Amygdala (tissue), 56 donors: Measurements from ENCODE around the gene AKR1C8.
"Not testable (repeated sequence)": the region's sequence is repeated elsewhere in the genome, so short reads cannot be mapped to it uniquely, and the experiment has no call there.

Experiments
- DNase-seq, 56 donors: peaks; one replicate each; lab custom pipeline; 2025; lab: John Stamatoyannopoulos, UW

Gene AKR1C8

GRCh38 chr10:5184987-5185775, at the start of gene AKR1C8:
AKR1C8 (minus strand) TSS chr10:5185150; CDS start chr10:5185104, 46 bp downstream.
- DNase-seq: peak in 2 of 56 donors; percentile 3 to 4

- DNase-seq: peak in 1 of 56 donors; percentile 13
These were observed 49.3 kb upstream of the AKR1C8 start for GRCh38 chr10:5234106-5234860.

GRCh38 chr10:5233324-5233723, 48.4 kb upstream of the AKR1C8 start:
- DNase-seq: no peak

- no peak for DNase-seq
These were observed 44.1 kb upstream of the AKR1C8 start for GRCh38 chr10:5229019-5229418.

- not testable (repeated sequence) for DNase-seq
These were observed 38.0 kb upstream of the AKR1C8 start for GRCh38 chr10:5222942-5223341.

- DNase-seq: no peak
These were observed 34.3 kb upstream of the AKR1C8 start for GRCh38 chr10:5219262-5219661.

GRCh38 chr10:5216801-5217200, 31.9 kb upstream of the AKR1C8 start:
- DNase-seq: no peak

- no peak for DNase-seq
These were observed 27.0 kb upstream of the AKR1C8 start for GRCh38 chr10:5211696-5212536.

- DNase-seq: not testable (repeated sequence)
These were observed 25.3 kb upstream of the AKR1C8 start for GRCh38 chr10:5210261-5210660.

- not testable (repeated sequence) for DNase-seq
These were observed 24.8 kb upstream of the AKR1C8 start for GRCh38 chr10:5209776-5210175.

- DNase-seq: no peak
These were observed 21.8 kb upstream of the AKR1C8 start for GRCh38 chr10:5206799-5207198.

GRCh38 chr10:5199398-5199797, 14.4 kb upstream of the AKR1C8 start:
- DNase-seq: no peak

- no peak for DNase-seq
These were observed 13.4 kb upstream of the AKR1C8 start for GRCh38 chr10:5198386-5198785.

GRCh38 chr10:5196702-5197113, 11.8 kb upstream of the AKR1C8 start, which contains the start of gene AKR1C4:
AKR1C4 (plus strand) TSS chr10:5196837; CDS start chr10:5196868, 31 bp downstream.
- DNase-seq: no peak

- no peak for DNase-seq
These were observed 10.9 kb upstream of the AKR1C8 start for GRCh38 chr10:5195727-5196374.

GRCh38 chr10:5194431-5194830, 9.5 kb upstream of the AKR1C8 start:
- DNase-seq: no peak

- DNase-seq: no peak
These were observed 3.4 kb upstream of the AKR1C8 start for GRCh38 chr10:5188358-5188757.

- no peak for DNase-seq
These were observed 2.9 kb upstream of the AKR1C8 start for GRCh38 chr10:5187867-5188266.

GRCh38 chr10:5183923-5184322, 1.0 kb downstream of the AKR1C8 start:
- DNase-seq: no peak

GRCh38 chr10:5180503-5180902, 4.4 kb downstream of the AKR1C8 start:
- not testable (repeated sequence) for DNase-seq
